Measurements from ENCODE around the gene ELL.

Gene ELL

GRCh38 chr19:18445262-18445948, 76.5 kb downstream of the ELL start:
- Histone ChIP-seq H2AK5ac (ENCODE audit: low read length, severe bottlenecking) (no peak overlapping the region), H3K27me3 (ENCODE audit: control insufficient read depth in 1 of 2, insufficient read depth in 1 of 2, low read length in 2 of 2) (no peaks in the 10 kb centered on the region), H3K79me1 (replicated peaks; ENCODE audit: low read length, poor library complexity, severe bottlenecking) (peaks cover 50% of the 10 kb centered on the region), H3K4ac (ENCODE audit: low read depth in 1 of 2, low read length in 2 of 2) (peak overlapping the region in 1 of 2 experiments; percentile 13), H3K27ac (ENCODE audit: low read length, poor library complexity, severe bottlenecking) (no peak overlapping the region), H3K9me3 (ENCODE audit: control insufficient read depth, low read length) (no peaks in the 10 kb centered on the region), H3K9ac (ENCODE audit: low read length) (no peak overlapping the region), H4K8ac (ENCODE audit: low read length) (no peak overlapping the region), H2BK120ac (ENCODE audit: low read depth, low read length) (no peak overlapping the region), H2BK5ac (ENCODE audit: low read depth, low read length, poor library complexity, severe bottlenecking) (no peak overlapping the region), H3K36me3 (ENCODE audit: control insufficient read depth in 1 of 2, insufficient read depth in 2 of 2, low read depth in 1 of 2, low read length in 2 of 2) (peaks cover 73 to 94% of the 10 kb centered on the region in 2 experiments), H3K4me3 (ENCODE audit: insufficient read depth in 1 of 2, low read depth in 1 of 2, low read length in 2 of 2) (no peak overlapping the region), H3K4me1 (ENCODE audit: control insufficient read depth, insufficient read depth, low read depth, low read length) (peaks cover 24% of the 10 kb centered on the region), H3K23ac (ENCODE audit: low read length in 2 of 2) (no peak overlapping the region), H3K14ac (ENCODE audit: low read length in 2 of 2) (no peak overlapping the region), H2BK12ac (ENCODE audit: low read length in 2 of 2) (no peak overlapping the region), H3K4me2 (ENCODE audit: low read length, poor library complexity, severe bottlenecking) (no peak overlapping the region), H3K18ac (ENCODE audit: low read depth in 1 of 2, low read length in 2 of 2) (no peak overlapping the region), H2AFZ (ENCODE audit: low read depth, low read length) (no peak overlapping the region), H2BK15ac (ENCODE audit: low read depth, poor library complexity, severe bottlenecking) (no peak overlapping the region), H4K91ac (ENCODE audit: low read length) (no peak overlapping the region)
- WGBS, result 90% methylated on average over 15 of the region's 15 CpGs
- no peak for DNase-seq

DNA sequence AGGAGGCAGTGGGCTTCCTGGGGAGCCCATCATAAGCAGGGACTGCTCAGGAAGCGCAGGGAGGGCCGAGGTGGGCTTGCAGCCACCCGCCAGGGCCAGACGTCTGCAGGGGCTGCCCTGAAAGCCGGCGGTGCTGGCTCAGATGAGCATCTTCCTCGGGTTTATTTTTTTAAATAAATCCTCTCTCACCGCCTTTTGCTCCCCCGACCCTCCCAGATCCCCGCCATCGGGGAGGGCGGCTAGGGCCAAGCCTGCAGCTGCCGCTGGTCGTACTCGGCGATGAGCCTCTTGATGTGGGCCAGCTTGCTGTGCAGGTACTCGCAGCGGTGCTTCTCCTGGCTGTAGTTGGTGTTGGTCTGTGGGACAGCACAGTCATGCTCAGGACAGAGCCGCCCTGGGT, 77.4 kb downstream of the ELL start:
- peaks cover 65 to 90% of the 10 kb centered on the region in 2 experiments for H3K36me3 ChIP-seq (ENCODE audit: control insufficient read depth in 1 of 2, insufficient read depth in 2 of 2, low read depth in 1 of 2, low read length in 2 of 2)
- H2BK5ac ChIP-seq (ENCODE audit: low read depth, low read length, poor library complexity, severe bottlenecking), result no peak overlapping the region
- H4K91ac ChIP-seq (ENCODE audit: low read length), result no peak overlapping the region
- no peak overlapping the region for H3K14ac ChIP-seq (ENCODE audit: low read length in 2 of 2)
- no peak overlapping the region for H3K23ac ChIP-seq (ENCODE audit: low read length in 2 of 2)
- no peak overlapping the region for H3K4ac ChIP-seq (ENCODE audit: low read depth in 1 of 2, low read length in 2 of 2)
- H3K27ac ChIP-seq (ENCODE audit: low read length, poor library complexity, severe bottlenecking), result no peak overlapping the region
- H3K9ac ChIP-seq (ENCODE audit: low read length), result no peak overlapping the region
- H3K4me3 ChIP-seq (ENCODE audit: insufficient read depth in 1 of 2, low read depth in 1 of 2, low read length in 2 of 2), result no peak overlapping the region
- DNase-seq, result no peak
- WGBS, result 98% methylated on average over 19 of the region's 19 CpGs
- no peak overlapping the region for H2BK12ac ChIP-seq (ENCODE audit: low read length in 2 of 2)
- H3K4me1 ChIP-seq (ENCODE audit: control insufficient read depth, insufficient read depth, low read depth, low read length), result peaks cover 33% of the 10 kb centered on the region
- no peak overlapping the region for H4K8ac ChIP-seq (ENCODE audit: low read length)
- H3K18ac ChIP-seq (ENCODE audit: low read depth in 1 of 2, low read length in 2 of 2), result no peak overlapping the region
- no peaks in the 10 kb centered on the region for H3K27me3 ChIP-seq (ENCODE audit: control insufficient read depth in 1 of 2, insufficient read depth in 1 of 2, low read length in 2 of 2)
- peaks cover 41% of the 10 kb centered on the region for H3K79me1 ChIP-seq (replicated peaks; ENCODE audit: low read length, poor library complexity, severe bottlenecking)
- H3K9me3 ChIP-seq (ENCODE audit: control insufficient read depth, low read length), result no peaks in the 10 kb centered on the region
- H2BK15ac ChIP-seq (ENCODE audit: low read depth, poor library complexity, severe bottlenecking), result no peak overlapping the region
- H3K4me2 ChIP-seq (ENCODE audit: low read length, poor library complexity, severe bottlenecking), result no peak overlapping the region
- no peak overlapping the region for H2AK5ac ChIP-seq (ENCODE audit: low read length, severe bottlenecking)
- no peak overlapping the region for H2BK120ac ChIP-seq (ENCODE audit: low read depth, low read length)
- H2AFZ ChIP-seq (ENCODE audit: low read depth, low read length), result no peak overlapping the region

DNA sequence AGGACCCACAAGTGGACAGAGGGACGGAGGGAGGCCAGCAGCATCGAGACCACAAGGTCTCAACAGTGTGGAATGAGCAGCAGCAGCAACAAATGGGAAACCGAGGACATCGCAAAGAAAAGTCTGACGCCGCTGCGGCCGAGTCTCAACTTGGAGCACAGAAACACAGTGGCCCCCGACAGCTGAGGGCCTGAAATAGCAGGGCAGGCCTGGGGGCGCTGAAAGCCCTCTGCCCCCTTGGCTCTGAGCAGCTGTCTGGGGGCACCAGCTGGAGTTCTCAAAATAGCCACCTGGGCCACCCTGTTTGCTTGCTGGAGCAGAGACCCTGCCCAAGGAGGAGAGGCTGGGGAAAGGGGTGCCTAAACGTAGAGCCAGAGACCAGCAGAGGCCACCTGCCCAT, 78.0 kb downstream of the ELL start:
- WGBS, result 97% methylated on average over 11 of the region's 11 CpGs
- no peaks in the 10 kb centered on the region for H3K27me3 ChIP-seq (ENCODE audit: control insufficient read depth in 1 of 2, insufficient read depth in 1 of 2, low read length in 2 of 2)
- no peak overlapping the region for H4K91ac ChIP-seq (ENCODE audit: low read length)
- H2AK5ac ChIP-seq (ENCODE audit: low read length, severe bottlenecking), result no peak overlapping the region
- H3K36me3 ChIP-seq (ENCODE audit: control insufficient read depth in 1 of 2, insufficient read depth in 2 of 2, low read depth in 1 of 2, low read length in 2 of 2), result peaks cover 58 to 83% of the 10 kb centered on the region in 2 experiments
- H2AFZ ChIP-seq (ENCODE audit: low read depth, low read length), result no peak overlapping the region
- H2BK12ac ChIP-seq (ENCODE audit: low read length in 2 of 2), result no peak overlapping the region
- DNase-seq, result no peak
- H3K9me3 ChIP-seq (ENCODE audit: control insufficient read depth, low read length), result no peaks in the 10 kb centered on the region
- no peak overlapping the region for H3K4me3 ChIP-seq (ENCODE audit: insufficient read depth in 1 of 2, low read depth in 1 of 2, low read length in 2 of 2)
- H3K9ac ChIP-seq (ENCODE audit: low read length), result no peak overlapping the region
- peaks cover 37% of the 10 kb centered on the region for H3K79me1 ChIP-seq (replicated peaks; ENCODE audit: low read length, poor library complexity, severe bottlenecking)
- no peak overlapping the region for H2BK120ac ChIP-seq (ENCODE audit: low read depth, low read length)
- no peak overlapping the region for H3K27ac ChIP-seq (ENCODE audit: low read length, poor library complexity, severe bottlenecking)
- no peak overlapping the region for H3K18ac ChIP-seq (ENCODE audit: low read depth in 1 of 2, low read length in 2 of 2)
- H3K4me1 ChIP-seq (ENCODE audit: control insufficient read depth, insufficient read depth, low read depth, low read length), result peaks cover 39% of the 10 kb centered on the region
- H3K14ac ChIP-seq (ENCODE audit: low read length in 2 of 2), result no peak overlapping the region
- H3K4me2 ChIP-seq (ENCODE audit: low read length, poor library complexity, severe bottlenecking), result no peak overlapping the region
- no peak overlapping the region for H3K23ac ChIP-seq (ENCODE audit: low read length in 2 of 2)
- no peak overlapping the region for H4K8ac ChIP-seq (ENCODE audit: low read length)
- no peak overlapping the region for H3K4ac ChIP-seq (ENCODE audit: low read depth in 1 of 2, low read length in 2 of 2)
- H2BK15ac ChIP-seq (ENCODE audit: low read depth, poor library complexity, severe bottlenecking), result no peak overlapping the region
- H2BK5ac ChIP-seq (ENCODE audit: low read depth, low read length, poor library complexity, severe bottlenecking), result no peak overlapping the region

- 98% methylated on average over 6 of the region's 6 CpGs for WGBS
- DNase-seq, result no peak
- Histone ChIP-seq H3K27ac (ENCODE audit: low read length, poor library complexity, severe bottlenecking) (no peak overlapping the region), H3K79me1 (replicated peaks; ENCODE audit: low read length, poor library complexity, severe bottlenecking) (peaks cover 33% of the 10 kb centered on the region), H4K91ac (ENCODE audit: low read length) (no peak overlapping the region), H3K23ac (ENCODE audit: low read length in 2 of 2) (no peak overlapping the region), H3K4me1 (ENCODE audit: control insufficient read depth, insufficient read depth, low read depth, low read length) (peaks cover 43% of the 10 kb centered on the region), H3K9ac (ENCODE audit: low read length) (no peak overlapping the region), H3K4me2 (ENCODE audit: low read length, poor library complexity, severe bottlenecking) (no peak overlapping the region), H3K4ac (ENCODE audit: low read depth in 1 of 2, low read length in 2 of 2) (no peak overlapping the region), H3K4me3 (ENCODE audit: insufficient read depth in 1 of 2, low read depth in 1 of 2, low read length in 2 of 2) (no peak overlapping the region), H3K9me3 (ENCODE audit: control insufficient read depth, low read length) (no peaks in the 10 kb centered on the region), H3K36me3 (ENCODE audit: control insufficient read depth in 1 of 2, insufficient read depth in 2 of 2, low read depth in 1 of 2, low read length in 2 of 2) (peaks cover 53 to 79% of the 10 kb centered on the region in 2 experiments), H2BK120ac (ENCODE audit: low read depth, low read length) (no peak overlapping the region), H2BK15ac (ENCODE audit: low read depth, poor library complexity, severe bottlenecking) (no peak overlapping the region), H2BK5ac (ENCODE audit: low read depth, low read length, poor library complexity, severe bottlenecking) (no peak overlapping the region), H3K27me3 (ENCODE audit: control insufficient read depth in 1 of 2, insufficient read depth in 1 of 2, low read length in 2 of 2) (no peaks in the 10 kb centered on the region), H3K18ac (ENCODE audit: low read depth in 1 of 2, low read length in 2 of 2) (no peak overlapping the region), H2BK12ac (ENCODE audit: low read length in 2 of 2) (no peak overlapping the region), H2AK5ac (ENCODE audit: low read length, severe bottlenecking) (no peak overlapping the region), H4K8ac (ENCODE audit: low read length) (no peak overlapping the region), H2AFZ (ENCODE audit: low read depth, low read length) (no peak overlapping the region), H3K14ac (ENCODE audit: low read length in 2 of 2) (no peak overlapping the region)
Observed at GRCh38 chr19:18443406-18443805, 78.5 kb downstream of the ELL start.
